HG02885 (cell line): ENCODE measurements around the gene ANP32A.
"Not testable (repeated sequence)": the region's sequence is repeated elsewhere in the genome, so short reads cannot be mapped to it uniquely, and the experiment has no call there.

ENCODE experiments used
- ATAC-seq: cut with Tn5 transposase; IDR thresholded peaks from one replicate; pipeline ENCODE4 v1.9.1; 2021; ENCODE audit warnings: mild to moderate bottlenecking; ENCODE audit not compliant: unreplicated experiment, poor library complexity

ANP32A gene

DNA sequence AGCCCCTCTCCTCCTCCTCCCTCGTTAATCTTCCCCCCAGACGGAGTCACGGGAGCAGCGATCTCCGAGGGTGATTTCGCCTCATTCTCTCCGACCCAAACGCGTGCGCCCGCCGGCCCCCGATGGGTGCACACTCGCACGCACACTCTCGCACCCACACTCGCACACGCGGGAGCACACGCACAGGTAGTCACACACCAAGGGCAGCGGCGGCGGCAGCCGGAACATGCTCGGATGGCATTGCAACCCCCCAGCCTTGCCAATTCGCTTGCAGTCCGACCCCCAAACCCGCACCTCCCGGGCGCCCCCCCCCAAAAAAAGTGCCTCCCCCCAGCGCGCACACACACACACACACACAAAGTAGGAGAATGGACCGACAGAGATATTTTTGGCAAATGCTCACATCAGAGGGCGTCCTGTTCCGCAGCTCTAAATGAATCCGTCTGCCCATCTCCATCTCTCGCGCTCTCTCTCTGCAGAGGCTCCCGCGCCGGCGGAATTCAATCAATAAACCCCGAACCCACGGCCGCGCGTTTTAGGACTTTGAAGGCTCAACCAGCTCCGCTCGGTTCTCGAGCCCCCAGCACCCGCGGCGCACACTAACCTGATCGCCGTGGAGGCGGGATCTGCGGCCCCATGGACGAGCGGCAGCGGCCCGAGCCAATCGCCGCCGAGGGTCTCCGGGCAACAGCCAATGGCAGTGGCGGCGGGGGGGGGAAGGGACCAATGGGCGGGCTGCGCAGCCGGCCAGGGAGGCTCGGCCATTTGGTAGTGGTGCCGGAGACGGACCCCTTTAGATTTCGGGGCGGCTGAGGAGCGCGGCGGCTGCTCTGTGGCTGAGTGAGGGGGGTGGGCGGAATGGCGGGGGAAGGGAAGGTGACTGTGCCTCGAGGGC, at the start of gene ANP32A:
Gene ANP32A (minus strand): TSS at position 601 of the 895 bp plus-strand sequence. CDS start 144 bp downstream, at position 457.
- ATAC-seq = peak; percentile 60

DNA sequence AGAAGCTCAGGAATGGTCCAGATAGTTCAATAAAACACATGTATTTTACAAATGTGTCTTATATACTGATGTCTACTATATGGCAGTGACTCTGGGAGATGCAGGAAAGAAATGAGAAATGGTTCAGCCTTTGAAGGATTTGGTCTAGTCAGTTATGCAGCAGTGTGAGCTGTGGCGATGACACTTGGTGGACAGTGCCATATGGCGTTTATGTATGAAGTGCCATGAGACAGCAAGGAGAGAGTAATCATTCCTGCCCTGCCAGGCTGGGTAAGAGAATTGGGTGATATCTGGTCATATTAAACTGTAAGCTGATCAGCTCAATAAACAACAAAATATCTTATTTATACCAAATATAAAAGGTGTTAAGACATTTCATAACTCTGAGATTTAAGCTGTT, 47.6 kb upstream of the ANP32A start:
- ATAC-seq = no peak

GRCh38 chr15:68862415-68862814, 41.7 kb upstream of the ANP32A start:
- no peak for ATAC-seq

DNA sequence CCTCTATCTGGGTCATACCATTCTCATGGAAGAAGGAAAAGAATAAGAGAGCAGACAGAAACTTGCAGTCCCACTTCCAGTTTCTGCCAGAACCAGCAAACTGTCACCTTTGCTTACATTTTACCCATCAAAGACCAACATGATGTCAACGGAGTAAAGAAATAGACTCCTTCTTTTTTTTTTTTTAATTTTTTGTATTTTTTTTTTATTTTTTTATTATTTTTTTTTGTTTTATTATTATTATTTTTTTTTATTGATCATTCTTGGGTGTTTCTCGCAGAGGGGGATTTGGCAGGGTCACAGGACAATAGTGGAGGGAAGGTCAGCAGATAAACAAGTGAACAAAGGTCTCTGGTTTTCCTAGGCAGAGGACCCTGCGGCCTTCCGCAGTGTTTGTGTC, 38.0 kb upstream of the ANP32A start:
- ATAC-seq = not testable (repeated sequence)

- ATAC-seq = not testable (repeated sequence)
Observed at GRCh38 chr15:68857443-68857842, 36.7 kb upstream of the ANP32A start.

GRCh38 chr15:68852461-68852860, 31.8 kb upstream of the ANP32A start:
- no peak for ATAC-seq

- ATAC-seq = no peak
Observed at GRCh38 chr15:68851971-68852370, 31.3 kb upstream of the ANP32A start.

DNA sequence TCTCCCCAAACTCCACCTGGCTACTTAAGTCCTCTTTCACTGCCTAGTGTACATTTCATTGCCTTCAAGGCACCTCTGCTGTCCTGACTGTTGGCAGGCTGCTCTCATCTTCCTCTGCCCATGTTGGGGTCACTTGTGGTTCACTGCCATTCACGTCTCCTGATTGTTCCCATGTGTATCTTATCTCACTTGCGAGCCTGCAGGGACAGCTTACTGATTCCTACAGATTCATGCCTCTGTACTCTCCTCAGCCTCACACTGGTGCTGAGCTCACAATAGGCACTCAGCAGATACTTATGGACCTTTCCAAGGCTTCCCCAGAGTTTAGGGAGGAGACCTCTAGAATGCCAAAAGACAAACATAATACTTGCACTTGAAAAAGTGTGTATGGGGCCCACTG, 28.8 kb upstream of the ANP32A start:
- ATAC-seq = no peak

- ATAC-seq = no peak
Observed at GRCh38 chr15:68846851-68847439, 26.2 kb upstream of the ANP32A start.

DNA sequence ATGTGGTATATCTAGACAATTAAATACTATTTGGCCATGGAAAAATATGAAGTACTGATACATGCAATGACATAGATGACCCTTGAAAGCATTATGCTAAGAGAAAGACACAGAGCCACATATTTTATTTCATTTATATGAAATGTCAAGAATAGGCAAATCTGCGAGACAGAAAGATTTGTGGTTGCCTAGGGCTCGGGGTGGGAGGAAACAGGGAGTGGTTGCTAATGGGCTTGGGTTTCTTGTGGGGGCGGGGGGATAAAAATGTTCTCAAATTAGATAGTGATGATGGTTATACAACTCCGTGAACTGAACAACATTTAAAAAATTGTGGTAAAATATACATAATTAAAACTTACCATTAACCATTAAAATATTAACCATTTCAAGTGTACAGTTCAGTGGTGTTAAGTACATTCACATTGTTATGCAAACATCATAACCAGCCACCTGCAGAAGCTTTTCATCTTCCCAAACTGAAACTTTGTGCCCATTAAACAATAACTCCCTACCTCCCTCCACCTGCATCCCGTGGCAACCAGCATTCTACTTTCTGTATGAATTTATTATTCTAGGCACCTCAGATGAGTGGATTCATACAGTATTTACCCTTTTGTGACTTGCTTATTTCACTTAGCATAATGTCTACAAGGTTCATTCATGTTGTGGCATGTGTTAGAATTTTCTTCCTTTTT, 24.3 kb upstream of the ANP32A start:
- ATAC-seq = no peak

DNA sequence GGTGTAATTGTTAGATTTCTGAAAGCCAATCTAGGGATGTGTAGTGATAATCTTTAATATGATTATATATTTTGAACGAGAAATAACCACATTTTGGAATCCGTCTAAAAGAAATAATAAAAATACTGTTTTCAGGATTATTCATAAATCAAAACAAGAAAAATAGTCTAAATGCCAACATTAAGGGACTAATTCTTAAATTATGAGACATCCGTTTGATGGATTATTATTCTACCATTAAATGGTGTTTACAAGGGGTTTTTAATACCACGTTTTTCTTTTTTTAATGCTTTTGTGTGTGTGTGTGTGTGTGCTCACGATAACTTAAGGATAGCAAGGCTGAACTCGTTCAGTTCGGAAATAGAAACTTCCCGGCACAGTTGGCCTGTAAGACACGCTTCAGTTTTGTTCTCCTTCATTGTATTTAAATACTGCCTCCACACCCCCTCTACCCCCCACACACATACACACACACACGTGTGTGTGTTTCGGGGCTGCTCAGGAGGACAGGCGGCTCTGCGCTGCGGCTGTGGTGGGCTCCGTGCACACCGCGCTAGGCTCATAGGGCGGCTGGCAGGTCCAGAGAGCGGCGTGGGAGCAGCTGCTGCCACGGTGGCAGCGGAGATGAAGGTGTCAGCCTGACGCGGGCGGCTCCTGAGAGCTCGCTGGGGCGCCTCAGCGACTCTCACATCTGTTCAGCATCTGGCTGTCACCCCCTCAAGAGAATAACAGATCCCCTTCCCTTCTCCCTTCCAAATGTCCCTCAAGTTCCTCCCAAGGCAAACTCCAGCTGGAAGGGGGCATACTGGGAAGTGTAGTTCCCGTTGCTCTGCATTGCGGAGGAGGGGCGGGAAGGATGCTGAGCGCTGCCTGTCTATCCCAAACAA, 23.0 kb upstream of the ANP32A start:
- ATAC-seq = no peak

DNA sequence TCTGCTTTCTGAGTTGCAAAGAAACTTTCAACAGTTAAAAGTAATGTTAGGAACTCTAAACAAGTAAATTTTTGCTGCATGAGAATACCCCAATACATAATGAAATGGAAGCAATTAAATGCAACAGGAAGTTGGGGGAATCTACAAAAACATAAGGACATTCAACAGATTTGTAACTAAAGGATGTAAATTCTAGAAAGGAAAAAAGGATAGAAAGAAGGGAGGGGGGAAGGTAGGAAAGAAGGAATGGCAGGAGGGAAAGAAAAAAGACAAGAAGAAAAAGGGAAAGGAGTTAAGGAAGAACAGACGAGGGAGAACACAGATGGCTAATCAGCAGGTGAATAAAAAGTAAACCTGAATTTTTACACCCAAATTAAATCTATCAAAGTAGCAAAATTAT, 22.3 kb upstream of the ANP32A start:
- ATAC-seq = no peak

DNA sequence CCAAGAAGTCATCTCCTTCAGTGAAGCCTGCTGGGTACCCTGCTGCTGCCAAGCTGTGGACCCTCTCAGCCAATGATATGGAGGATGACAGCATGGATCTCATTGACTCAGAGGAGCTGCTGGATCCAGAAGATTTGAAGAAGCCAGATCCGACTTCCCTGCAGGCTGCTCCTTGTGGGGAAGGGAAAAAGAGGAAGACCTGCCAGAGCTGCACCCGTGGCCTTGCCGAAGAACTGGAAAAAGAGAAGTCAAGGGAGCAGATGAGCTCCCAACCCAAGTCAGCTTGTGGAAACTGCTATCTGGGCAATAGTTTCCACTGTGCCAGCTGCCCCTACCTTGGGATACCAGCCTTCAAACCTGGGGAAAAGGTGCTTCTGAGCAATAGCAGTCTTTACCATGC, 13.7 kb upstream of the ANP32A start:
- ATAC-seq = no peak

DNA sequence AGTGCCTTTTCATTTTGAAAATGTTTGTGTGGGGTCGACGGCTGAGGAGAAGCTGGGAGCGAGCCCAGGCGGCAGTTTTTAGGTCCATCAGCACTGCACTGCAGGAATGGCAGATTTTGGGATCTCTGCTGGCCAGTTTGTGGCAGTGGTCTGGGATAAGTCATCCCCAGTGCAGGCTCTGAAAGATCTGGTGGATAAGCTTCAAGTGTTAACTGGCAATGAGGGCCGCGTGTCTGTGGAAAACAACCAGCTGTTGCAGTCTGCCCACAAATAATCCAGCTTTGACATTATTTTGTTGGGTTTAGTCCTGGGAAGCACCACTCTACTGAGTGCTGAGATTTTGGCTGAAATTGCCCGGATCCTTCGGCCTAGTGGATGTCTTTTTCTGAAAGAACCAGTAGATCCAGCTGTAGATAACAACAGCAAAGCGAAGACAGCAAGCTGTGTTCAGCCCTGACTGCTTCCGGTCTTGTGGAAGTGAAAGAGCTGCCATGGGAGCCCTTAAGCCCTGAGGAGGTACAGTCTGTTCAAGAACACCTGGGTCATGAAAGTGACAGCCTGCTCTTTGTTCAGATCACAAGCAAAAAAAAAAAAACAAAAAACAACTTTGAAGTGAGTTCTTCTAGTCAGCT, 13.1 kb upstream of the ANP32A start:
- no peak for ATAC-seq

DNA sequence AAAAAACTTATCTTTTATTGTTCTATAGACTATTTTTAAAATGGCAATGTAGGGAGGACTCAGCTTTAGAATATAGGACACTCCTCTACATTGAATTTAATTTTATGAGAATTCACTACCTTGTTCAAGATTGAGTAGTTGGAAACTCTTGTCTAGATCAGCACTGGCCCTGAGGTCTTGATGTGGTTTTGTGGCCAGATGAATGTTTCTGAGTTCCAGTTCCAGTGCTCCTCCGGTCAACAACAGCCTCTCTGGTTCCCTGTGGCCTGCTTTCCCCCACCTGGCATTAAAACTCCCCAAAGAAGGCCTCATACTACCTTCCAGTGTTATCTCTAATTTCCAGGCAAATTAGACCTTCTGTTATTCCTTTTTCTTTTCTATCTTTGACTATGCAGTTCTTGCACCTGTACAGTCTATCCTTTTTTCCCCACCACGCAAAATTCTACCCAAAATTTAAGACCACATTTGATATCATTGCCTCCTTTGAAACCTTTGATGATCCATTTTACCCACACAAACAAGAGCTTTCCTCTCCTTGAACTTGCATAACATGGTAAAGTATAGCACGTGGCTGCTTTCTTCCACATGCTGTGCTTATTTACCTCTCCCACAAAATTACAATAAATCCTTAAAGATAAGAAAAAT, 9.6 kb upstream of the ANP32A start:
- no peak for ATAC-seq

DNA sequence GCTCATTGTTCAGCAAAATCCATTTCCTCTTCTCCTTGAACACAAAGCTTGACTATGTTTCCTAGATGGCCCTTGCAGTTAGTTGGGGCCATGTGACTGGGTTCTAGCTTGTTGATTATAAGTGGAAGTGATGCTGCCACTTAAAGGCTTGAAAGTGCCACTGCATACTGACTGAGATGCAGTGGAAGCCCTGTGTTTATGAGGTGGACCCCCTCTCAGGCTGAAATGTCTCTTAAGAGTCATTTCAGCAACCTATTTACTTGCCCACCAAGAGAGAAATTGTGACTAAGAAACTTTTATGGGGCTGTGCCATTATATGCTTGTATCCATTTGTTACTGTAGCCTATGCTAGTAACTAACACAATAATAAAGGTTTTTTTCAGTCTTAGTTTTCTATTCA, 8.4 kb upstream of the ANP32A start:
- no peak for ATAC-seq

DNA sequence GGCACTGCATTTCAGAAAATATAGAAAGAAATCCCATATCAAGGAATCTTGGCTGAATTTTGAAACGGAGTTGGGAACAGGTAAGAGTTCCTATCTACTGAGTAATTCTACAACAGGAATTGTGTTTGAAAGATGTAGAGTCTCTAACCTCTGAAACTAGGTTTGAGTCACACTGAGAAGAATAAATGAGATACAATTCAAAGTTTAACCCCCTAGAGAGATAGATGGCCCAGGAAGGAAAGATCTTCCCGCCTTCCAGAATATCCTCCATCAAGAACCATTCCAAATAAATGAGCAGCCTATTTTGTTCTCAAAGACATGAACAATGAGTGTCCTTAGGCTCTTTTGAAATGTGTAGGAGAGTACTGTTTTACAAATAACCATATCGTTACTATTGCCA, 2.9 kb upstream of the ANP32A start:
- ATAC-seq = no peak

DNA sequence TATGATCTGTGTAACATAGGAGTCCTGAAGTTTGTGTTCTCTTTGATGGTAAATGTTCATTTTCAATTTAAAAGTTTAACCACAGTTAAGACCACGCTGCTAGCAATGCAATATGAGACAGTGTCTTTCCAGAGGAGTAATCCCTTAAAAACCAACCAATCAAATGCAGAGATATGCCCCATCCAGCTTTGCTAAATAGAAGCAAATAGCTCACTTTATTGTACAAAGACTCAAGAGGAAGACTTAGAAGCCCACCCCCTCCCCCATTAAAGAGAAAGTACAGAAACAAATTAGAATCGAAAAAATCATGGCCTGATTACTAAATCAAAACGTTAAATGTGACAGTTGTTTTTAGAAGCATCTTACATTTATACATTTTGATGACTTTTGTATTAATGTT, 2.1 kb upstream of the ANP32A start:
- ATAC-seq = no peak

DNA sequence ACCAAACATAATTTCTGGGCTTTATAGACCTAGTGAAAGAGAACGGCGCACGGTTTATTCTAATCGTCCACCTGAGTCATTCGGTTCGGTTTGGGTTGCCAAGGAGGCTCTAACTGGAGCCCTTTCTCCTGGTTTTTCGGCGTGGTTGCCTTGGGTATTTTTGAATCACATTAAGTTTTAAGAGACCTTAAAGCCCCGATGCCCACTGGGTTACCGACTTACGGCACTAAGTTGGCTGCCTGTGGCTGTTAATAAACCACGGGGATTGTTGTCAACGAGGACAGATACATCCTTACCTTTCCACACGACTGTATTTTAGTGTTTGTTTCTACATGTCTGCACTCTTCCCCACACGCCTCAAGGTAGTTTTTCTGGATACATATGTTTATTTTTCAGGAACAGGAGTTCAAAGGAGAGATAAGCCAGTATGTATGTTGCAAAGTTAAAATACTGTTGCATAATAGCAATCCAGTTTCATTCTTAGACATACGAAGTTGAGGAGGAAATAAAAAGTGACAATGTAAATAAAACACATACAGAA, 1.2 kb upstream of the ANP32A start:
- no peak for ATAC-seq
